GM18511 (cell line): ENCODE data around the gene ZBTB14.

ENCODE experiments used
- ATAC-seq: cut with Tn5 transposase; IDR thresholded peaks from one replicate; pipeline ENCODE4 v1.9.1; 2021; ENCODE audit warnings: mild to moderate bottlenecking, moderate library complexity; ENCODE audit not compliant: unreplicated experiment

Gene ZBTB14

GRCh38 chr18:5295231-5295920, at the start of gene ZBTB14:
Gene ZBTB14, minus strand, starts transcription at chr18:5295726. Its CDS starts 2,480 bp downstream, at chr18:5293246.
- peak; percentile 36 for ATAC-seq

GRCh38 chr18:5339202-5339834, 43.8 kb upstream of the ZBTB14 start:
- ATAC-seq, result no peak

- ATAC-seq, result no peak
Observed at GRCh38 chr18:5334456-5335075, 39.0 kb upstream of the ZBTB14 start.

- ATAC-seq, result no peak
Observed at GRCh38 chr18:5318061-5318700, 22.7 kb upstream of the ZBTB14 start.

GRCh38 chr18:5317186-5317585, 21.7 kb upstream of the ZBTB14 start:
- no peak for ATAC-seq

GRCh38 chr18:5315838-5316237, 20.3 kb upstream of the ZBTB14 start:
- ATAC-seq, result no peak

GRCh38 chr18:5311301-5311989, 15.9 kb upstream of the ZBTB14 start:
- ATAC-seq, result no peak

- peak; percentile 97 for ATAC-seq
Observed at GRCh38 chr18:5309888-5310470, 14.5 kb upstream of the ZBTB14 start.

- ATAC-seq, result no peak
Observed at GRCh38 chr18:5305835-5306234, 10.3 kb upstream of the ZBTB14 start.

- no peak for ATAC-seq
Observed at GRCh38 chr18:5304232-5304631, 8.7 kb upstream of the ZBTB14 start.

- ATAC-seq, result no peak
Observed at GRCh38 chr18:5303636-5304035, 8.1 kb upstream of the ZBTB14 start.

- no peak for ATAC-seq
Observed at GRCh38 chr18:5302606-5303005, 7.1 kb upstream of the ZBTB14 start.

- no peak for ATAC-seq
Observed at GRCh38 chr18:5300476-5301010, 5.0 kb upstream of the ZBTB14 start.

GRCh38 chr18:5298156-5298852, 2.8 kb upstream of the ZBTB14 start:
- ATAC-seq, result no peak

GRCh38 chr18:5297597-5297996, 2.1 kb upstream of the ZBTB14 start:
- ATAC-seq, result no peak

GRCh38 chr18:5296706-5297320, 1.3 kb upstream of the ZBTB14 start:
- ATAC-seq, result peak; percentile 21

GRCh38 chr18:5295981-5296705, 617 bp upstream of the ZBTB14 start:
- peak; percentile 66 for ATAC-seq

- ATAC-seq, result peak; percentile 33
Observed at GRCh38 chr18:5294457-5295230, 882 bp downstream of the ZBTB14 start.
